Measurements from ENCODE around the gene STON2.
A peak's percentile ranks its signal among the peaks of the same experiment; 100 is the strongest.
"Not testable (repeated sequence)": the region's sequence is repeated elsewhere in the genome, so short reads cannot be mapped to it uniquely, and the experiment has no call there.

Gene STON2

GRCh38 chr14:81400202-81400678, at the start of gene STON2:
TSS of gene STON2 (minus strand) at chr14:81400324. CDS start at chr14:81398382, 1,942 bp downstream.
- no peak for DNase-seq

- DNase-seq: no peak
Measured at GRCh38 chr14:81449576-81449975, 49.5 kb upstream of the STON2 start.

- DNase-seq: no peak
Measured at GRCh38 chr14:81449114-81449513, 49.0 kb upstream of the STON2 start.

- no peak for DNase-seq
Measured at GRCh38 chr14:81447021-81447764, 47.1 kb upstream of the STON2 start.

- no peak for DNase-seq
Measured at GRCh38 chr14:81446279-81447007, 46.3 kb upstream of the STON2 start.

- no peak for DNase-seq
Measured at GRCh38 chr14:81441626-81442134, 41.6 kb upstream of the STON2 start.

GRCh38 chr14:81440041-81440440, 39.9 kb upstream of the STON2 start:
- DNase-seq: no peak

GRCh38 chr14:81437244-81437643, 37.1 kb upstream of the STON2 start:
- no peak for DNase-seq

- peak; percentile 29 for DNase-seq
Measured at GRCh38 chr14:81436296-81437138, 36.4 kb upstream of the STON2 start.

- no peak for DNase-seq
Measured at GRCh38 chr14:81435391-81436295, 35.5 kb upstream of the STON2 start.

GRCh38 chr14:81435048-81435390, 34.9 kb upstream of the STON2 start:
- DNase-seq: no peak

GRCh38 chr14:81434230-81434629, 34.1 kb upstream of the STON2 start:
- DNase-seq: no peak

- DNase-seq: no peak
Measured at GRCh38 chr14:81433378-81433777, 33.3 kb upstream of the STON2 start.

- DNase-seq: no peak
Measured at GRCh38 chr14:81432219-81432661, 32.1 kb upstream of the STON2 start.

- DNase-seq: no peak
Measured at GRCh38 chr14:81430235-81430634, 30.1 kb upstream of the STON2 start.

GRCh38 chr14:81429749-81430148, 29.6 kb upstream of the STON2 start:
- DNase-seq: not testable (repeated sequence)

GRCh38 chr14:81429028-81429427, 28.9 kb upstream of the STON2 start:
- no peak for DNase-seq

GRCh38 chr14:81427348-81428058, 27.4 kb upstream of the STON2 start:
- no peak for DNase-seq

- DNase-seq: no peak
Measured at GRCh38 chr14:81423504-81423903, 23.4 kb upstream of the STON2 start.

GRCh38 chr14:81418057-81418790, 18.1 kb upstream of the STON2 start:
- no peak for DNase-seq

- DNase-seq: no peak
Measured at GRCh38 chr14:81416981-81417380, 16.9 kb upstream of the STON2 start.
